SK-N-SH treated with all-trans-retinoic acid at 6 μM for 48 hours (cell line): Measurements from ENCODE around the gene GPHN.
A peak's percentile ranks its signal among the peaks of the same experiment; 100 is the strongest.
"Not testable (repeated sequence)": the region's sequence is repeated elsewhere in the genome, so short reads cannot be mapped to it uniquely, and the experiment has no call there.

Experiments used
- ATAC-seq: fragments of 200-7000 bp; cut with Tn5 transposase; 3 replicates; pipeline ENCODE4 v1.9.1; 2020; ENCODE audit warnings: mild to moderate bottlenecking, moderate library complexity
- ARNTL ChIP-seq: fragments of 450-650 bp; formaldehyde crosslinking; IDR thresholded peaks from 2 replicates; pipeline ENCODE4 v1.5.0; 2020; ENCODE audit warnings: low read depth, mild to moderate bottlenecking, moderate library complexity, borderline replicate concordance
- CREB5 ChIP-seq: fragments of 250-450 bp; sonication (Bioruptor Pico); IDR thresholded peaks from 2 replicates; pipeline ENCODE4 v1.5.1; 2020; ENCODE audit warnings: low read depth, mild to moderate bottlenecking, moderate library complexity
- CSDC2 ChIP-seq: fragments of 250-450 bp; sonication (Bioruptor Pico); IDR thresholded peaks from 2 replicates; pipeline ENCODE4 v1.5.0; 2020; ENCODE audit warnings: mild to moderate bottlenecking, moderate library complexity
- GLIS3 ChIP-seq: fragments of 250-450 bp; sonication (Bioruptor Pico); IDR thresholded peaks from 2 replicates; pipeline ENCODE4 v1.5.0; 2020; ENCODE audit warnings: mild to moderate bottlenecking, moderate library complexity
- ISL1 ChIP-seq: fragments of 250-450 bp; sonication (Bioruptor Pico); IDR thresholded peaks from 2 replicates; pipeline ENCODE4 v2.1.2; 2022; ENCODE audit warnings: mild to moderate bottlenecking, moderate library complexity
- OSR1 ChIP-seq: fragments of 250-450 bp; sonication (Bioruptor Pico); IDR thresholded peaks from 2 replicates; pipeline ENCODE4 v1.8.0; 2022; ENCODE audit warnings: moderate library complexity, mild to moderate bottlenecking, inconsistent platforms
- PATZ1 ChIP-seq: fragments of 250-450 bp; sonication (Bioruptor Pico); IDR thresholded peaks from 2 replicates; pipeline ENCODE4 v1.8.0; 2020; ENCODE audit warnings: mild to moderate bottlenecking, moderate library complexity, borderline replicate concordance
- PPARA ChIP-seq: fragments of 250-450 bp; sonication (Bioruptor Pico); IDR thresholded peaks from 2 replicates; pipeline ENCODE4 v1.5.0; 2020; ENCODE audit warnings: mild to moderate bottlenecking, borderline replicate concordance
- SNAI2 ChIP-seq: fragments of 250-450 bp; sonication (Bioruptor Pico); IDR thresholded peaks from 2 replicates; pipeline ENCODE4 v1.5.0; 2020; ENCODE audit warnings: mild to moderate bottlenecking, moderate library complexity
- TCF4 ChIP-seq: fragments of 250-450 bp; sonication (Bioruptor Pico); IDR thresholded peaks from 2 replicates; pipeline ENCODE4 v1.8.0; 2021; ENCODE audit warnings: mild to moderate bottlenecking, moderate library complexity, borderline replicate concordance
- TOX ChIP-seq: fragments of 250-450 bp; sonication (Bioruptor Pico); IDR thresholded peaks from 2 replicates; pipeline ENCODE4 v1.8.0; 2021; ENCODE audit warnings: mild to moderate bottlenecking, moderate library complexity, borderline replicate concordance
- TSHZ2 ChIP-seq: fragments of 250-450 bp; sonication (Bioruptor Pico); IDR thresholded peaks from 2 replicates; pipeline ENCODE4 v1.5.0; 2020; ENCODE audit warnings: mild to moderate bottlenecking, moderate library complexity
- ZFP3 ChIP-seq: fragments of 250-450 bp; sonication (Bioruptor Pico); IDR thresholded peaks from 2 replicates; pipeline ENCODE4 v1.5.0; 2020; ENCODE audit warnings: mild to moderate bottlenecking, moderate library complexity
- ZNF565 ChIP-seq: fragments of 450-650 bp; formaldehyde crosslinking; conservative IDR thresholded peaks from 2 replicates; pipeline ENCODE4 v1.5.0; 2020; ENCODE audit warnings: low read depth, mild to moderate bottlenecking, moderate library complexity
- ZNF8 ChIP-seq: fragments of 450-650 bp; formaldehyde crosslinking; IDR thresholded peaks from 2 replicates; pipeline ENCODE4 v1.5.0; 2020; ENCODE audit warnings: mild to moderate bottlenecking, moderate library complexity

The GPHN gene

GRCh38 chr14:66498311-66498710, 9.6 kb upstream of the GPHN start:
- TF ChIP-seq ZNF8 (CRISPR knock-in tag) (no peak), TSHZ2 (CRISPR knock-in tag) (no peak), PPARA (CRISPR knock-in tag) (no peak)
- no peak for ATAC-seq

GRCh38 chr14:66501592-66501991, 6.4 kb upstream of the GPHN start:
- no peak for ATAC-seq
- no peak for TF ChIP-seq GLIS3 (CRISPR knock-in tag)
- no peak for TF ChIP-seq SNAI2
- TF ChIP-seq ZFP3 (CRISPR knock-in tag) = no peak
- TF ChIP-seq CSDC2 = no peak
- TF ChIP-seq PATZ1 (CRISPR knock-in tag) = no peak

GRCh38 chr14:66502836-66503235, 5.1 kb upstream of the GPHN start:
- ATAC-seq = not testable (repeated sequence)

- no peak for ATAC-seq
- TF ChIP-seq CSDC2 = peak; percentile 42; the same call in 1 of the 2 replicates
- no peak for TF ChIP-seq ZNF8 (CRISPR knock-in tag)
- no peak for TF ChIP-seq ZNF565 (CRISPR knock-in tag)
- TF ChIP-seq TSHZ2 (CRISPR knock-in tag) = 0 out of 2 replicates have a peak, but pooled peaks have one; percentile 47
- TF ChIP-seq TCF4 = 0 out of 2 replicates have a peak, but pooled peaks have one; percentile 40
- peak; percentile 24; the same call in 1 of the 2 replicates for TF ChIP-seq ISL1 (CRISPR knock-in tag)
- TF ChIP-seq CREB5 (CRISPR knock-in tag) = no peak
- TF ChIP-seq SNAI2 = peak; percentile 82; the same call in 1 of the 2 replicates
Observed at GRCh38 chr14:66503532-66503931, 4.4 kb upstream of the GPHN start.

GRCh38 chr14:66507181-66507721, 696 bp upstream of the GPHN start:
- TF ChIP-seq OSR1 (CRISPR knock-in tag) = no peak
- TF ChIP-seq ARNTL (CRISPR knock-in tag) = no peak
- TF ChIP-seq GLIS3 (CRISPR knock-in tag) = no peak
- no peak for TF ChIP-seq TOX (CRISPR knock-in tag)
- no peak for TF ChIP-seq TCF4
- TF ChIP-seq ISL1 (CRISPR knock-in tag) = no peak
- no peak for TF ChIP-seq CREB5 (CRISPR knock-in tag)
- ATAC-seq = peak; percentile 45
